ENCODE measurements around the gene MYOM1.

The MYOM1 gene

GRCh38 chr18:3111523-3112240 lies 108.1 kb downstream of the MYOM1 start:
- Mint-ChIP-seq H3K27me3 (ENCODE audit: low read depth) (no peaks in the 10 kb centered on the region), H3K9me3 (no peaks in the 10 kb centered on the region)

GRCh38 chr18:3110034-3110752 lies 109.6 kb downstream of the MYOM1 start:
- no peak for DNase-seq (ENCODE audit: low spot score)
- Mint-ChIP-seq H3K9me3 (no peaks in the 10 kb centered on the region), H3K27me3 (ENCODE audit: low read depth) (no peaks in the 10 kb centered on the region), H3K4me3 (no peak overlapping the region), H3K27ac (no peak overlapping the region), H3K36me3 (ENCODE audit: low read depth) (no peaks in the 10 kb centered on the region), H3K4me1 (ENCODE audit: low read depth) (no peaks in the 10 kb centered on the region)

More at GRCh38 chr18:3111523-3112240, 108.1 kb downstream of the MYOM1 start:
- Mint-ChIP-seq H3K4me3 (no peak overlapping the region), H3K36me3 (ENCODE audit: low read depth) (no peaks in the 10 kb centered on the region), H3K27ac (no peak overlapping the region), H3K4me1 (ENCODE audit: low read depth) (no peaks in the 10 kb centered on the region)
- DNase-seq (ENCODE audit: low spot score) = no peak

GRCh38 chr18:3107740-3108151 lies 112.0 kb downstream of the MYOM1 start:
- Mint-ChIP-seq H3K4me3 (no peak overlapping the region), H3K27ac (no peak overlapping the region), H3K9me3 (no peaks in the 10 kb centered on the region), H3K27me3 (ENCODE audit: low read depth) (no peaks in the 10 kb centered on the region), H3K36me3 (ENCODE audit: low read depth) (no peaks in the 10 kb centered on the region), H3K4me1 (ENCODE audit: low read depth) (no peaks in the 10 kb centered on the region)
- no peak for DNase-seq (ENCODE audit: low spot score)

GRCh38 chr18:3104190-3105054 lies 115.3 kb downstream of the MYOM1 start:
- no peaks in the 10 kb centered on the region for H3K36me3 Mint-ChIP-seq (ENCODE audit: low read depth)
- H3K9me3 Mint-ChIP-seq = no peaks in the 10 kb centered on the region
- no peaks in the 10 kb centered on the region for H3K27me3 Mint-ChIP-seq (ENCODE audit: low read depth)
- H3K4me3 Mint-ChIP-seq = no peak overlapping the region
- no peak for DNase-seq (ENCODE audit: low spot score)
- no peak overlapping the region for H3K27ac Mint-ChIP-seq
- no peaks in the 10 kb centered on the region for H3K4me1 Mint-ChIP-seq (ENCODE audit: low read depth)

- Mint-ChIP-seq H3K4me3 (no peak overlapping the region), H3K36me3 (ENCODE audit: low read depth) (no peaks in the 10 kb centered on the region), H3K27ac (no peak overlapping the region), H3K4me1 (ENCODE audit: low read depth) (no peaks in the 10 kb centered on the region), H3K9me3 (no peaks in the 10 kb centered on the region), H3K27me3 (ENCODE audit: low read depth) (no peaks in the 10 kb centered on the region)
- no peak for DNase-seq (ENCODE audit: low spot score)
Measured at GRCh38 chr18:3103576-3103975, 116.2 kb downstream of the MYOM1 start.

GRCh38 chr18:3102983-3103382 lies 116.8 kb downstream of the MYOM1 start:
- Mint-ChIP-seq H3K9me3 (no peaks in the 10 kb centered on the region), H3K27me3 (ENCODE audit: low read depth) (no peaks in the 10 kb centered on the region), H3K27ac (no peak overlapping the region), H3K4me3 (no peak overlapping the region), H3K36me3 (ENCODE audit: low read depth) (no peaks in the 10 kb centered on the region), H3K4me1 (ENCODE audit: low read depth) (peaks cover under 1% of the 10 kb centered on the region)
- DNase-seq (ENCODE audit: low spot score) = no peak

GRCh38 chr18:3100498-3101132 lies 119.2 kb downstream of the MYOM1 start:
- Mint-ChIP-seq H3K36me3 (ENCODE audit: low read depth) (no peaks in the 10 kb centered on the region), H3K9me3 (no peaks in the 10 kb centered on the region), H3K27me3 (ENCODE audit: low read depth) (no peaks in the 10 kb centered on the region), H3K4me1 (ENCODE audit: low read depth) (peaks cover 20% of the 10 kb centered on the region), H3K27ac (no peak overlapping the region), H3K4me3 (no peak overlapping the region)
- DNase-seq (ENCODE audit: low spot score) = no peak

GRCh38 chr18:3099327-3099726 lies 120.4 kb downstream of the MYOM1 start:
- Mint-ChIP-seq H3K27ac (no peak overlapping the region), H3K27me3 (ENCODE audit: low read depth) (no peaks in the 10 kb centered on the region), H3K4me3 (no peak overlapping the region), H3K36me3 (ENCODE audit: low read depth) (no peaks in the 10 kb centered on the region), H3K9me3 (no peaks in the 10 kb centered on the region), H3K4me1 (ENCODE audit: low read depth) (peaks cover 21% of the 10 kb centered on the region)
- no peak for DNase-seq (ENCODE audit: low spot score)

- no peak overlapping the region for H3K4me3 Mint-ChIP-seq
- no peak for DNase-seq (ENCODE audit: low spot score)
- peak overlapping the region; percentile 26 for H3K27ac Mint-ChIP-seq
Measured at GRCh38 chr18:3097082-3097481, 122.7 kb downstream of the MYOM1 start.

GRCh38 chr18:3095921-3096320 lies 123.8 kb downstream of the MYOM1 start:
- H3K27ac Mint-ChIP-seq = no peak overlapping the region
- peaks cover 24% of the 10 kb centered on the region for H3K4me1 Mint-ChIP-seq (ENCODE audit: low read depth)

More at GRCh38 chr18:3097082-3097481, 122.7 kb downstream of the MYOM1 start:
- peaks cover 24% of the 10 kb centered on the region for H3K4me1 Mint-ChIP-seq (ENCODE audit: low read depth)
- H3K27me3 Mint-ChIP-seq (ENCODE audit: low read depth) = no peaks in the 10 kb centered on the region
- H3K36me3 Mint-ChIP-seq (ENCODE audit: low read depth) = no peaks in the 10 kb centered on the region
- H3K9me3 Mint-ChIP-seq = no peaks in the 10 kb centered on the region

GRCh38 chr18:3094338-3094684 lies 125.5 kb downstream of the MYOM1 start:
- no peak overlapping the region for H3K4me3 Mint-ChIP-seq
- no peaks in the 10 kb centered on the region for H3K27me3 Mint-ChIP-seq (ENCODE audit: low read depth)
- H3K9me3 Mint-ChIP-seq = no peaks in the 10 kb centered on the region
- H3K27ac Mint-ChIP-seq = no peak overlapping the region
- DNase-seq (ENCODE audit: low spot score) = no peak
- peaks cover 24% of the 10 kb centered on the region for H3K4me1 Mint-ChIP-seq (ENCODE audit: low read depth)
- H3K36me3 Mint-ChIP-seq (ENCODE audit: low read depth) = no peaks in the 10 kb centered on the region

More at GRCh38 chr18:3095921-3096320, 123.8 kb downstream of the MYOM1 start:
- H3K36me3 Mint-ChIP-seq (ENCODE audit: low read depth) = no peaks in the 10 kb centered on the region
- no peak overlapping the region for H3K4me3 Mint-ChIP-seq
- H3K27me3 Mint-ChIP-seq (ENCODE audit: low read depth) = no peaks in the 10 kb centered on the region
- no peak for DNase-seq (ENCODE audit: low spot score)
- no peaks in the 10 kb centered on the region for H3K9me3 Mint-ChIP-seq

GRCh38 chr18:3093624-3094337 lies 126.0 kb downstream of the MYOM1 start:
- Mint-ChIP-seq H3K9me3 (no peaks in the 10 kb centered on the region), H3K27me3 (ENCODE audit: low read depth) (no peaks in the 10 kb centered on the region), H3K4me1 (ENCODE audit: low read depth) (peaks cover 27% of the 10 kb centered on the region), H3K4me3 (no peak overlapping the region), H3K36me3 (ENCODE audit: low read depth) (no peaks in the 10 kb centered on the region), H3K27ac (no peak overlapping the region)
- DNase-seq (ENCODE audit: low spot score) = no peak

- no peaks in the 10 kb centered on the region for H3K36me3 Mint-ChIP-seq (ENCODE audit: low read depth)
- H3K27ac Mint-ChIP-seq = no peak overlapping the region
- no peaks in the 10 kb centered on the region for H3K9me3 Mint-ChIP-seq
- no peak overlapping the region for H3K4me3 Mint-ChIP-seq
- no peak for DNase-seq (ENCODE audit: low spot score)
- H3K4me1 Mint-ChIP-seq (ENCODE audit: low read depth) = peaks cover 32% of the 10 kb centered on the region
- H3K27me3 Mint-ChIP-seq (ENCODE audit: low read depth) = no peaks in the 10 kb centered on the region
Measured at GRCh38 chr18:3092727-3093126, 127.0 kb downstream of the MYOM1 start.
